ENCODE results near the gene SKIDA1. TPM values are rescaled to one million over a fixed set of nuclear protein-coding genes. Genes with fewer than 3 reads are reported as not detected.
A peak's percentile ranks its signal among the peaks of the same experiment; 100 is the strongest.
"Not testable (repeated sequence)": the region's sequence is repeated elsewhere in the genome, so short reads cannot be mapped to it uniquely, and the experiment has no call there.

SKIDA1 gene
- total RNA-seq = 0.02 and 0.16 TPM in 2 replicates

GRCh38 chr10:21525367-21526187 lies at the start of gene SKIDA1:
SKIDA1 (minus strand) TSS chr10:21525682; CDS start chr10:21517822, 7,860 bp downstream.
- Mint-ChIP-seq H3K27ac (peak within 1 kb of the TSS; percentile 95), H3K36me3 (ENCODE audit: low read depth) (peaks cover 2% of the 10 kb centered on the region), H3K27me3 (peaks cover 48% of the 10 kb centered on the region), H3K4me1 (peaks cover 29% of the 10 kb centered on the region), H3K4me3 (peak within 1 kb of the TSS; percentile 85), H3K9me3 (no peaks in the 10 kb centered on the region)
- intact Hi-C loops (cut with micrococcal nuclease) = loop anchor here (1.0 to 10.0 kb wide), 4 partner anchors 8 to 909 kb away; partner anchors contain the start of gene BMI1
- DNase-seq = peak; percentile 87

- Mint-ChIP-seq H3K27ac (peak overlapping the region; percentile 41), H3K36me3 (ENCODE audit: low read depth) (peaks cover 39% of the 10 kb centered on the region), H3K4me1 (peaks cover 27% of the 10 kb centered on the region)
- peak; percentile 45 for DNase-seq
- H3K4me3 Mint-ChIP-seq; H3K9me3 Mint-ChIP-seq; H3K27me3 Mint-ChIP-seq; intact Hi-C loops (cut with micrococcal nuclease): not testable (repeated sequence)
Measured at GRCh38 chr10:21574514-21574913, 49.0 kb upstream of the SKIDA1 start.

- Mint-ChIP-seq H3K4me1 (peaks cover 22% of the 10 kb centered on the region), H3K27ac (no peak overlapping the region), H3K9me3 (peaks cover 3% of the 10 kb centered on the region), H3K4me3 (no peak overlapping the region), H3K36me3 (ENCODE audit: low read depth) (peaks cover 43% of the 10 kb centered on the region), H3K27me3 (no peaks in the 10 kb centered on the region)
- intact Hi-C loops (cut with micrococcal nuclease) = no loop called here
- DNase-seq = peak; percentile 27
Measured at GRCh38 chr10:21572578-21572977, 47.1 kb upstream of the SKIDA1 start.

GRCh38 chr10:21570761-21571521 lies 45.5 kb upstream of the SKIDA1 start:
- no peak overlapping the region for H3K27ac Mint-ChIP-seq
- H3K27me3 Mint-ChIP-seq = no peaks in the 10 kb centered on the region
- peaks cover 26% of the 10 kb centered on the region for H3K4me1 Mint-ChIP-seq
- intact Hi-C loops (cut with micrococcal nuclease) = no loop called here
- H3K4me3 Mint-ChIP-seq = no peak overlapping the region
- peak; percentile 51 for DNase-seq
- peaks cover 39% of the 10 kb centered on the region for H3K36me3 Mint-ChIP-seq (ENCODE audit: low read depth)
- H3K9me3 Mint-ChIP-seq = no peaks in the 10 kb centered on the region

GRCh38 chr10:21558984-21559383 lies 33.5 kb upstream of the SKIDA1 start:
- intact Hi-C loops (cut with micrococcal nuclease); H3K4me3 Mint-ChIP-seq; H3K9me3 Mint-ChIP-seq; H3K27me3 Mint-ChIP-seq; H3K27ac Mint-ChIP-seq; DNase-seq: not testable (repeated sequence)
- peaks cover 47% of the 10 kb centered on the region for H3K36me3 Mint-ChIP-seq (ENCODE audit: low read depth)
- peaks cover 11% of the 10 kb centered on the region for H3K4me1 Mint-ChIP-seq

GRCh38 chr10:21556527-21556926 lies 31.0 kb upstream of the SKIDA1 start:
- intact Hi-C loops (cut with micrococcal nuclease) = no loop called here

GRCh38 chr10:21552638-21553037 lies 27.2 kb upstream of the SKIDA1 start:
- Mint-ChIP-seq H3K27me3 (no peaks in the 10 kb centered on the region), H3K4me3 (no peak overlapping the region), H3K36me3 (ENCODE audit: low read depth) (peaks cover 57% of the 10 kb centered on the region), H3K4me1 (peaks cover 19% of the 10 kb centered on the region), H3K9me3 (no peaks in the 10 kb centered on the region), H3K27ac (peak overlapping the region; percentile 45)
- no peak for DNase-seq
- intact Hi-C loops (cut with micrococcal nuclease) = no loop called here

More at GRCh38 chr10:21556527-21556926, 31.0 kb upstream of the SKIDA1 start:
- no peak for DNase-seq
- Mint-ChIP-seq H3K36me3 (ENCODE audit: low read depth) (peaks cover 61% of the 10 kb centered on the region), H3K27me3 (no peaks in the 10 kb centered on the region), H3K9me3 (no peaks in the 10 kb centered on the region), H3K4me1 (peaks cover 16% of the 10 kb centered on the region), H3K27ac (peak overlapping the region; percentile 25), H3K4me3 (no peak overlapping the region)

GRCh38 chr10:21547246-21547645 lies 21.8 kb upstream of the SKIDA1 start:
- intact Hi-C loops (cut with micrococcal nuclease) = no loop called here
- H3K4me3 Mint-ChIP-seq = no peak overlapping the region
- no peaks in the 10 kb centered on the region for H3K9me3 Mint-ChIP-seq
- no peak overlapping the region for H3K27ac Mint-ChIP-seq
- H3K27me3 Mint-ChIP-seq = no peaks in the 10 kb centered on the region
- H3K36me3 Mint-ChIP-seq (ENCODE audit: low read depth) = peaks cover 55% of the 10 kb centered on the region
- peaks cover 6% of the 10 kb centered on the region for H3K4me1 Mint-ChIP-seq
- DNase-seq = no peak

- H3K9me3 Mint-ChIP-seq; H3K4me3 Mint-ChIP-seq; intact Hi-C loops (cut with micrococcal nuclease); H3K27ac Mint-ChIP-seq; DNase-seq; H3K4me1 Mint-ChIP-seq; H3K27me3 Mint-ChIP-seq: not testable (repeated sequence)
- H3K36me3 Mint-ChIP-seq (ENCODE audit: low read depth) = peaks cover 58% of the 10 kb centered on the region
Measured at GRCh38 chr10:21540701-21541100, 15.2 kb upstream of the SKIDA1 start.

- intact Hi-C loops (cut with micrococcal nuclease) = no loop called here
- no peak overlapping the region for H3K4me3 Mint-ChIP-seq
- H3K9me3 Mint-ChIP-seq = no peaks in the 10 kb centered on the region
- no peak for DNase-seq
- peak overlapping the region; percentile 2 for H3K27ac Mint-ChIP-seq
- H3K27me3 Mint-ChIP-seq = no peaks in the 10 kb centered on the region
- peaks cover 24% of the 10 kb centered on the region for H3K4me1 Mint-ChIP-seq
- H3K36me3 Mint-ChIP-seq (ENCODE audit: low read depth) = peaks cover 30% of the 10 kb centered on the region
Measured at GRCh38 chr10:21536874-21537273, 11.4 kb upstream of the SKIDA1 start.

GRCh38 chr10:21535976-21536375 lies 10.5 kb upstream of the SKIDA1 start:
- Mint-ChIP-seq H3K4me1 (peaks cover 24% of the 10 kb centered on the region), H3K36me3 (ENCODE audit: low read depth) (peaks cover 24% of the 10 kb centered on the region)
- H3K27ac Mint-ChIP-seq, H3K27me3 Mint-ChIP-seq, H3K9me3 Mint-ChIP-seq, H3K4me3 Mint-ChIP-seq: not testable (repeated sequence)
- DNase-seq = peak; percentile 56
- intact Hi-C loops (cut with micrococcal nuclease) = loop anchor here (2.0 kb wide), 1 partner anchor 39 kb away; no protein-coding TSS in a partner anchor

- peak; percentile 58 for DNase-seq
- Mint-ChIP-seq H3K4me3 (peak overlapping the region; percentile 88), H3K4me1 (peaks cover 24% of the 10 kb centered on the region), H3K36me3 (ENCODE audit: low read depth) (peaks cover 21% of the 10 kb centered on the region), H3K9me3 (no peaks in the 10 kb centered on the region), H3K27ac (peak overlapping the region; percentile 34), H3K27me3 (peaks cover 4% of the 10 kb centered on the region)
- intact Hi-C loops (cut with micrococcal nuclease) = loop anchor here (2.0 kb wide), 1 partner anchor 39 kb away; no protein-coding TSS in a partner anchor
Measured at GRCh38 chr10:21535494-21535965, 10.0 kb upstream of the SKIDA1 start.

GRCh38 chr10:21534604-21535493 lies 9.4 kb upstream of the SKIDA1 start:
- peak; percentile 83 for DNase-seq
- H3K27ac Mint-ChIP-seq = peak overlapping the region; percentile 88
- peaks cover 24% of the 10 kb centered on the region for H3K4me1 Mint-ChIP-seq
- intact Hi-C loops (cut with micrococcal nuclease) = loop anchor here (1.0 to 5.0 kb wide), 4 partner anchors 17 to 717 kb away; no protein-coding TSS in a partner anchor
- peak overlapping the region; percentile 88 for H3K4me3 Mint-ChIP-seq
- H3K27me3 Mint-ChIP-seq = peaks cover 5% of the 10 kb centered on the region
- no peaks in the 10 kb centered on the region for H3K9me3 Mint-ChIP-seq
- peaks cover 17% of the 10 kb centered on the region for H3K36me3 Mint-ChIP-seq (ENCODE audit: low read depth)
